Osteocyte (in vitro differentiated cells): ENCODE results near the gene RPA3. TPM values are rescaled to one million over a fixed set of nuclear protein-coding genes. Genes with fewer than 3 reads are reported as not detected.
A peak's percentile ranks its signal among the peaks of the same experiment; 100 is the strongest.

ENCODE experiments used
- DNase-seq: peaks from one replicate; pipeline ENCODE4 v3.0.0; 2021; ENCODE audit warnings: mixed read lengths; ENCODE audit not compliant: unreplicated experiment; ENCODE audit errors: extremely low spot score
- H3K27ac Mint-ChIP-seq: one replicate; pipeline ENCODE4 v1.8.0; 2021; ENCODE audit warnings: mild to moderate bottlenecking, mixed read lengths; ENCODE audit not compliant: unreplicated experiment
- H3K27me3 Mint-ChIP-seq: one replicate; pipeline ENCODE4 v1.8.0; 2021; ENCODE audit warnings: mixed read lengths; ENCODE audit not compliant: unreplicated experiment
- H3K36me3 Mint-ChIP-seq: one replicate; pipeline ENCODE4 v1.8.0; 2021; ENCODE audit warnings: mixed read lengths; ENCODE audit not compliant: unreplicated experiment
- H3K4me1 Mint-ChIP-seq: one replicate; pipeline ENCODE4 v1.8.0; 2021; ENCODE audit warnings: mixed read lengths; ENCODE audit not compliant: unreplicated experiment
- H3K4me3 Mint-ChIP-seq: one replicate; pipeline ENCODE4 v1.8.0; 2021; ENCODE audit warnings: mild to moderate bottlenecking, moderate library complexity, mixed read lengths; ENCODE audit not compliant: unreplicated experiment
- H3K9me3 Mint-ChIP-seq: one replicate; pipeline ENCODE4 v1.8.0; 2021; ENCODE audit warnings: mixed read lengths; ENCODE audit not compliant: unreplicated experiment
- total RNA-seq: library from RNA; stranded (reverse); gene quantifications from 2 replicates; pipeline ENCODE4 v1.2.1, GENCODE V29; 2021
- TF ChIP-seq, protein P1 (sequence below): fragments of 200-600 bp; sonication (generic); IDR thresholded peaks from 2 replicates; pipeline ENCODE4 v1.5.0; 2021; ENCODE audit warnings: antibody characterized with exemption, mild to moderate bottlenecking, moderate library complexity

The RPA3 gene
- total RNA-seq, 1 donor from 2014 or later, result 14.8 TPM

DNA sequence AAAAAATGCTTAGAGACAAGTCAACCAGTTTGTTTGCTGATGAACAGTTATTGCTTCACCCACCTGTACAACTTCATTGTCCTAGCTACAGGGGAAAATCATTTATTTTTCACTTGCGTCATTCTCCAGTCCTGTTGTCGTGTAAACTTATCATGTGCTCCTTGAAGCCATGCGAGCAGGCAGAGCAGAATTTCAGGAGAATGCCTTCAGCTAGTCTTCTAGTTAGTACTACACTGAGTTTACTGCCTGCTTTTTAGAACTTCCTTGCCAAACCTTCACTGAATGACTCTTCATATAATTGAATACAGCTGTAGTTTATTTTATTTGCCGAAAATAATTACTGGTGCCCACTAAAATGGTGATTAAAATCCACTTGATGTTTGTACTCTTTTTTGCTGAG lies 15.6 kb downstream of the RPA3 start:
- no peaks in the 10 kb centered on the region for H3K36me3 Mint-ChIP-seq
- peaks cover 22% of the 10 kb centered on the region for H3K4me1 Mint-ChIP-seq
- no peak overlapping the region for H3K27ac Mint-ChIP-seq
- TF ChIP-seq, protein P1, sequence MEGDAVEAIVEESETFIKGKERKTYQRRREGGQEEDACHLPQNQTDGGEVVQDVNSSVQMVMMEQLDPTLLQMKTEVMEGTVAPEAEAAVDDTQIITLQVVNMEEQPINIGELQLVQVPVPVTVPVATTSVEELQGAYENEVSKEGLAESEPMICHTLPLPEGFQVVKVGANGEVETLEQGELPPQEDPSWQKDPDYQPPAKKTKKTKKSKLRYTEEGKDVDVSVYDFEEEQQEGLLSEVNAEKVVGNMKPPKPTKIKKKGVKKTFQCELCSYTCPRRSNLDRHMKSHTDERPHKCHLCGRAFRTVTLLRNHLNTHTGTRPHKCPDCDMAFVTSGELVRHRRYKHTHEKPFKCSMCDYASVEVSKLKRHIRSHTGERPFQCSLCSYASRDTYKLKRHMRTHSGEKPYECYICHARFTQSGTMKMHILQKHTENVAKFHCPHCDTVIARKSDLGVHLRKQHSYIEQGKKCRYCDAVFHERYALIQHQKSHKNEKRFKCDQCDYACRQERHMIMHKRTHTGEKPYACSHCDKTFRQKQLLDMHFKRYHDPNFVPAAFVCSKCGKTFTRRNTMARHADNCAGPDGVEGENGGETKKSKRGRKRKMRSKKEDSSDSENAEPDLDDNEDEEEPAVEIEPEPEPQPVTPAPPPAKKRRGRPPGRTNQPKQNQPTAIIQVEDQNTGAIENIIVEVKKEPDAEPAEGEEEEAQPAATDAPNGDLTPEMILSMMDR, result no peak
- no peaks in the 10 kb centered on the region for H3K27me3 Mint-ChIP-seq
- no peaks in the 10 kb centered on the region for H3K9me3 Mint-ChIP-seq
- no peak overlapping the region for H3K4me3 Mint-ChIP-seq
- DNase-seq, result no peak

DNA sequence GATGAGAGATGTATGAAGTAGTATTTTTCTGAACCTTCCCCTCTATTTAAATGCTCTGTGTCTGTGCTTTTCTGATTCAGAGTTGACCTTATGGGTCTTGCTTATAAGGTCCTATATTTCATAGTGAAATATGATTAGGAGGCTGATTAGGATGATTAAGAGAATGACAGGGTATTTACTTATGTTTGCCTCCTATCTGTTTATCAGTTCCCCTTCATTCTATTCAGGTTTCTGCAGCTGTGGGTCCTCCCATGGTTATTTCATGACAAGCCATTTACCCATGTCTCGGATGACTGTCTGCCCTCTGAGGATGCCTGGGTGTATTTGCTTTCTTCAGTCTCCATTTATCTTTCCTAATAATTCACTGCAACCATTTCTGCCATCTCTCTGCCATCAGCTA lies 16.9 kb downstream of the RPA3 start:
- H3K27me3 Mint-ChIP-seq, result no peaks in the 10 kb centered on the region
- no peaks in the 10 kb centered on the region for H3K36me3 Mint-ChIP-seq
- TF ChIP-seq, protein P1, result no peak
- H3K9me3 Mint-ChIP-seq, result no peaks in the 10 kb centered on the region
- no peak for DNase-seq
- H3K27ac Mint-ChIP-seq, result no peak overlapping the region
- H3K4me3 Mint-ChIP-seq, result no peak overlapping the region
- H3K4me1 Mint-ChIP-seq, result peaks cover 28% of the 10 kb centered on the region

DNA sequence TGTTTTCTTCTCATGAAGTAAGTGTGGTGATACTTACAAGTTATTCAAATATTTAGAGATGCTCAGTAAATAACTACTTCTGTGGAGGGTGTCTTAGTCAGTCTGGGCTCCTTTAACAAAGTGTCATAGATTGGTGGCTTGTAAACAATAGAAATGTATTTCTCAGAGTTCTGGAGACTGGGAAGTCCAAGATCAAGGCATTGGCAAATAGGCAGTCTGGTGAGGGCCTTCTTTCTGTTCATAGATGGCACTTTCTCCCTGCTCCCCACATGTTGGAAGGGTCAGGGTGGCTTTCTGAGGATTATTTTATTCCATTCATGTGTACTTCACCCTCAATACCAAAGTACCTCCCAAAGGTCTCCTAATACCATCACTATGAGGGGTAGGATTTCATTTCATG lies 18.4 kb downstream of the RPA3 start:
- peak overlapping the region; percentile 72 for H3K27ac Mint-ChIP-seq
- peaks cover 37% of the 10 kb centered on the region for H3K4me1 Mint-ChIP-seq
- no peaks in the 10 kb centered on the region for H3K36me3 Mint-ChIP-seq
- H3K4me3 Mint-ChIP-seq, result no peak overlapping the region
- TF ChIP-seq, protein P1, result no peak
- H3K9me3 Mint-ChIP-seq, result no peaks in the 10 kb centered on the region
- no peaks in the 10 kb centered on the region for H3K27me3 Mint-ChIP-seq
- DNase-seq, result no peak

- DNase-seq, result no peak
- Mint-ChIP-seq H3K36me3 (no peaks in the 10 kb centered on the region), H3K4me1 (peaks cover 43% of the 10 kb centered on the region), H3K27me3 (no peaks in the 10 kb centered on the region), H3K9me3 (peaks cover 6% of the 10 kb centered on the region), H3K27ac (no peak overlapping the region), H3K4me3 (no peak overlapping the region)
- TF ChIP-seq, protein P1, result no peak
These were observed 19.0 kb downstream of the RPA3 start for GRCh38 chr7:7699380-7699779.

- peaks cover 6% of the 10 kb centered on the region for H3K9me3 Mint-ChIP-seq
- TF ChIP-seq, protein P1, result no peak
- no peak overlapping the region for H3K4me3 Mint-ChIP-seq
- peaks cover 46% of the 10 kb centered on the region for H3K4me1 Mint-ChIP-seq
- no peaks in the 10 kb centered on the region for H3K36me3 Mint-ChIP-seq
- DNase-seq, result no peak
- H3K27me3 Mint-ChIP-seq, result no peaks in the 10 kb centered on the region
- no peak overlapping the region for H3K27ac Mint-ChIP-seq
These were observed 19.5 kb downstream of the RPA3 start for GRCh38 chr7:7698930-7699329.
